HG03354 (cell line): Measurements from ENCODE around the gene KIAA1191.

Source experiments
- ATAC-seq: cut with Tn5 transposase; IDR thresholded peaks from one replicate; pipeline ENCODE4 v1.9.1; 2021; ENCODE audit warnings: mild to moderate bottlenecking; ENCODE audit not compliant: unreplicated experiment, poor library complexity, severe bottlenecking

KIAA1191 gene

GRCh38 chr5:176391479-176391878 lies 29.9 kb upstream of the KIAA1191 start:
- no peak for ATAC-seq

- peak; percentile 40 for ATAC-seq
These were observed 27.9 kb upstream of the KIAA1191 start for GRCh38 chr5:176389135-176390123.

- peak; percentile 94 for ATAC-seq
These were observed 27.0 kb upstream of the KIAA1191 start, which contains the start of the genes HIGD2A and NOP16 for GRCh38 chr5:176388444-176389134. HIGD2A (plus strand) TSS chr5:176388751; CDS start chr5:176388820, 69 bp downstream. NOP16 (minus strand) TSS chr5:176388598; CDS start chr5:176388539, 59 bp downstream.

- ATAC-seq, result no peak
These were observed 26.5 kb upstream of the KIAA1191 start for GRCh38 chr5:176388003-176388443.

GRCh38 chr5:176387384-176387925 lies 25.9 kb upstream of the KIAA1191 start:
- no peak for ATAC-seq

- ATAC-seq, result no peak
These were observed 24.9 kb upstream of the KIAA1191 start for GRCh38 chr5:176386491-176386890.

GRCh38 chr5:176384991-176385390 lies 23.4 kb upstream of the KIAA1191 start:
- no peak for ATAC-seq

GRCh38 chr5:176384366-176384930 lies 22.9 kb upstream of the KIAA1191 start:
- no peak for ATAC-seq

GRCh38 chr5:176383961-176384360 lies 22.4 kb upstream of the KIAA1191 start:
- ATAC-seq, result no peak

- ATAC-seq, result no peak
These were observed 21.8 kb upstream of the KIAA1191 start for GRCh38 chr5:176383248-176383905.

GRCh38 chr5:176382721-176383120 lies 21.2 kb upstream of the KIAA1191 start:
- no peak for ATAC-seq

GRCh38 chr5:176381979-176382378 lies 20.4 kb upstream of the KIAA1191 start:
- no peak for ATAC-seq

- no peak for ATAC-seq
These were observed 19.9 kb upstream of the KIAA1191 start for GRCh38 chr5:176381423-176381822.

GRCh38 chr5:176379881-176380280 lies 18.3 kb upstream of the KIAA1191 start:
- no peak for ATAC-seq

GRCh38 chr5:176373100-176373818 lies 11.7 kb upstream of the KIAA1191 start:
- no peak for ATAC-seq

GRCh38 chr5:176371621-176372539 lies 10.3 kb upstream of the KIAA1191 start:
- no peak for ATAC-seq

- ATAC-seq, result no peak
These were observed 8.6 kb upstream of the KIAA1191 start for GRCh38 chr5:176369934-176370711.
